A673 (cell line): ENCODE measurements around the gene CARM1. TPM values are rescaled to one million over a fixed set of nuclear protein-coding genes. Genes with fewer than 3 reads are reported as not detected.

Source experiments
- BruUV-seq: library from RNA; stranded (reverse); fragments of 400-500 nt; replicated peaks from 2 replicates; lab custom pipeline; 2021; lab: Mats Ljungman, UMichigan
- CTCF ChIA-PET: fragments of 300-600 bp; sonication (Branson Sonifier 250); formaldehyde crosslinking; loops from one replicate; lab custom pipeline; 2022; ENCODE audit warnings: antibody characterized with exemption; lab: Charles Lee
- POLR2A ChIA-PET: fragments of 300-600 bp; sonication (Branson Sonifier 250); formaldehyde crosslinking; loops from one replicate; lab custom pipeline; 2022; ENCODE audit warnings: antibody characterized with exemption; ENCODE audit not compliant: low non-redundant PET; lab: Charles Lee
- DNase-seq: peaks from one replicate; pipeline ENCODE4 v3.0.0-alpha.2; 2015; ENCODE audit warnings: low spot score
- H3K27ac ChIP-seq: fragments of 200-600 bp; sonication (generic); 2 replicates; pipeline ENCODE4 v1.5.1; 2016; ENCODE audit warnings: mixed run types, low read depth, mild to moderate bottlenecking, mixed read lengths, antibody characterized with exemption, low read length; ENCODE audit not compliant: poor library complexity, severe bottlenecking
- H3K27me3 ChIP-seq: fragments of 200-600 bp; sonication (generic); replicated peaks from 2 replicates; pipeline ENCODE4 v1.6.1; 2017; ENCODE audit warnings: mixed run types, low read depth, mild to moderate bottlenecking, mixed read lengths, antibody characterized with exemption, low read length; ENCODE audit not compliant: insufficient read depth, poor library complexity
- H3K36me3 ChIP-seq: fragments of 200-600 bp; sonication (generic); 2 replicates; pipeline ENCODE4 v1.6.1; 2016; ENCODE audit warnings: mixed run types, mild to moderate bottlenecking, mixed read lengths, antibody characterized with exemption, low read length; ENCODE audit not compliant: insufficient read depth, poor library complexity, severe bottlenecking
- H3K4me1 ChIP-seq: fragments of 200-600 bp; sonication (generic); 2 replicates; pipeline ENCODE4 v1.6.1; 2017; ENCODE audit warnings: mixed run types, mild to moderate bottlenecking, mixed read lengths, antibody characterized with exemption, low read length; ENCODE audit not compliant: insufficient read depth, poor library complexity, severe bottlenecking
- H3K4me3 ChIP-seq: fragments of 200-600 bp; sonication (generic); 2 replicates; pipeline ENCODE4 v1.5.1; 2016; ENCODE audit warnings: low read depth, mixed run types, mild to moderate bottlenecking, mixed read lengths, low read length; ENCODE audit not compliant: poor library complexity, severe bottlenecking
- H3K9me3 ChIP-seq: fragments of 200-600 bp; sonication (generic); 2 replicates; pipeline ENCODE4 v1.6.1; 2016; ENCODE audit warnings: mixed run types, low read depth, mild to moderate bottlenecking, mixed read lengths, antibody characterized with exemption, low read length; ENCODE audit not compliant: poor library complexity, severe bottlenecking
- EZH2 ChIP-seq: fragments of 200-600 bp; sonication (generic); IDR thresholded peaks from 2 replicates; pipeline ENCODE4 v1.6.1; 2017; ENCODE audit warnings: borderline replicate concordance, low read depth, mild to moderate bottlenecking, mixed read lengths, antibody characterized with exemption, low read length; ENCODE audit not compliant: poor library complexity, severe bottlenecking
- intact Hi-C: fragments of 100-400 bp; cut with micrococcal nuclease; formaldehyde crosslinking; loops from one replicate; pipeline ENCODE4 v1.10.0; 2022; ENCODE audit not compliant: unreplicated experiment
- total RNA-seq: library from RNA; stranded (reverse); gene quantifications from 2 replicates; pipeline ENCODE4 v1.2.3, GENCODE V29; 2021
- TF ChIP-seq, protein P1 (sequence below): fragments of 300-800, 200-600 bp; sonication (generic); conservative IDR thresholded peaks from 2 replicates; pipeline ENCODE4 v1.5.1; 2017; ENCODE audit warnings: low read depth, mild to moderate bottlenecking, antibody characterized with exemption, low read length, moderate library complexity, mixed read lengths

Gene CARM1
- total RNA-seq, 1 experiment from 2014 or later = 78.7 TPM

DNA sequence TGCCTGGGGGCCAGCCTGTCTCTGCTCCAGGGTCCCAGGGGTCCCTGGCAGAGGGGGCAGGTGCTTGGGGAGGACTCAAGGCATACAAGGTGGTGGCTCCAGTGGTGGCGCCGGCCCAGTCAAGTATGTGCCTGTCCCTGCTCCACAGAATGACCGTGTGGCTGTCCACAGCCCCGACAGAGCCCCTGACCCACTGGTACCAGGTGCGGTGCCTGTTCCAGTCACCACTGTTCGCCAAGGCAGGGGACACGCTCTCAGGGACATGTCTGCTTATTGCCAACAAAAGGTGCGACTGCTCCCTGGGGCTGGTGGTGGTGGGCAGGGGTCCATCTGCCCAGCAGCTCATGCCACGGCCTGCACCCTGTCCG is 48.9 kb downstream of the CARM1 start:
- peaks cover 44% of the 10 kb centered on the region for H3K36me3 ChIP-seq
- POLR2A ChIA-PET = no interaction called here
- no peak overlapping the region for H3K4me3 ChIP-seq
- H3K27ac ChIP-seq = no peak overlapping the region
- no peak for TF ChIP-seq EZH2
- TF ChIP-seq, protein P1, sequence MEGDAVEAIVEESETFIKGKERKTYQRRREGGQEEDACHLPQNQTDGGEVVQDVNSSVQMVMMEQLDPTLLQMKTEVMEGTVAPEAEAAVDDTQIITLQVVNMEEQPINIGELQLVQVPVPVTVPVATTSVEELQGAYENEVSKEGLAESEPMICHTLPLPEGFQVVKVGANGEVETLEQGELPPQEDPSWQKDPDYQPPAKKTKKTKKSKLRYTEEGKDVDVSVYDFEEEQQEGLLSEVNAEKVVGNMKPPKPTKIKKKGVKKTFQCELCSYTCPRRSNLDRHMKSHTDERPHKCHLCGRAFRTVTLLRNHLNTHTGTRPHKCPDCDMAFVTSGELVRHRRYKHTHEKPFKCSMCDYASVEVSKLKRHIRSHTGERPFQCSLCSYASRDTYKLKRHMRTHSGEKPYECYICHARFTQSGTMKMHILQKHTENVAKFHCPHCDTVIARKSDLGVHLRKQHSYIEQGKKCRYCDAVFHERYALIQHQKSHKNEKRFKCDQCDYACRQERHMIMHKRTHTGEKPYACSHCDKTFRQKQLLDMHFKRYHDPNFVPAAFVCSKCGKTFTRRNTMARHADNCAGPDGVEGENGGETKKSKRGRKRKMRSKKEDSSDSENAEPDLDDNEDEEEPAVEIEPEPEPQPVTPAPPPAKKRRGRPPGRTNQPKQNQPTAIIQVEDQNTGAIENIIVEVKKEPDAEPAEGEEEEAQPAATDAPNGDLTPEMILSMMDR = no peak
- CTCF ChIA-PET = no interaction called here
- BruUV-seq = no TSS peak
- no peak for DNase-seq
- intact Hi-C loops = no loop called here
- no peaks in the 10 kb centered on the region for H3K9me3 ChIP-seq
- no peaks in the 10 kb centered on the region for H3K4me1 ChIP-seq
- no peaks in the 10 kb centered on the region for H3K27me3 ChIP-seq

DNA sequence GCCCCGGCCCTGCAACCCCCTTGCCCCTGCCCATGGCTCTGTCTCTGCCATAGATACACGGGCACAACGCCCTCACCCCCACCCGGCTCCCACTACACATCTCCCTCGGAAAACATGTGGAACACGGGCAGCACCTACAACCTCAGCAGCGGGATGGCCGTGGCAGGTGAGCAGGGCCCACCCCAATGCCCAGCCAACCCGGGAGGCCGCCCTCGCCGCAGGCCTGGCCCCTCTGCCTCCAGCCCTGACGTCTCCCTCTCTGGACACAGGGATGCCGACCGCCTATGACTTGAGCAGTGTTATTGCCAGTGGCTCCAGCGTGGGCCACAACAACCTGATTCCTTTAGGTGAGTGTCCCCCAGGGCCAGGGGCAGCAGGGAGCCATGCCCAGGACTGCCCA is 49.4 kb downstream of the CARM1 start:
- no peak overlapping the region for H3K27ac ChIP-seq
- peaks cover 44% of the 10 kb centered on the region for H3K36me3 ChIP-seq
- ChIA-PET CTCF (no interaction called here), POLR2A (no interaction called here)
- TF ChIP-seq, protein P1 = no peak
- TF ChIP-seq EZH2 = no peak
- intact Hi-C loops = no loop called here
- H3K4me1 ChIP-seq = no peaks in the 10 kb centered on the region
- DNase-seq = no peak
- H3K4me3 ChIP-seq = no peak overlapping the region
- no peaks in the 10 kb centered on the region for H3K9me3 ChIP-seq
- H3K27me3 ChIP-seq = no peaks in the 10 kb centered on the region
- BruUV-seq = no TSS peak

DNA sequence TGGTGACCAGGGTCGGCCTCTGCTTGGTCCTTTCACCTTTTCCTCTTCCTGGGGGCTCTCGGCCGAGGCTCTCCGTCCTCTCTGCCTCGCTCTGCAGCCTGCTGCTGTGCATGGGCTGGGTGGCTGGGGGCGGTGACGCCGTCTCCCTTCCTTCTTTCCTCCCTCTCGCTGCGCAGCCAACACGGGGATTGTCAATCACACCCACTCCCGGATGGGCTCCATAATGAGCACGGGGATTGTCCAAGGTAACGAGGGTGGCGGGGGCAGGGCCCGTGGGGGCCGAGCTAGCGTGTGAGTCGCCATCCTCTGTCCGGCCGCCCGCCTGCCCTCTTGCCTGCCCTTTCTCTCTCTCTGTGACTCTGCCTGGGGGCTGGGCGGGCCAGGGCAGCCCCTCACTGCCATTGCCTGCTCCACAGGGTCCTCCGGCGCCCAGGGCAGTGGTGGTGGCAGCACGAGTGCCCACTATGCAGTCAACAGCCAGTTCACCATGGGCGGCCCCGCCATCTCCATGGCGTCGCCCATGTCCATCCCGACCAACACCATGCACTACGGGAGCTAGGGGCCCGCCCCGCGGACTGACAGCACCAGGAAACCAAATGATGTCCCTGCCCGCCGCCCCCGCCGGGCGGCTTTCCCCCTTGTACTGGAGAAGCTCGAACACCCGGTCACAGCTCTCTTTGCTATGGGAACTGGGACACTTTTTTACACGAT is 50.0 kb downstream of the CARM1 start:
- intact Hi-C loops = no loop called here

More for the DNA sequence above, 50.0 kb downstream of the CARM1 start:
- Histone ChIP-seq H3K36me3 (peaks cover 41% of the 10 kb centered on the region), H3K27ac (no peak overlapping the region), H3K9me3 (no peaks in the 10 kb centered on the region), H3K27me3 (no peaks in the 10 kb centered on the region), H3K4me1 (no peaks in the 10 kb centered on the region), H3K4me3 (no peak overlapping the region)
- ChIA-PET POLR2A (no interaction called here), CTCF (no interaction called here)
- no peak for DNase-seq
- BruUV-seq = no TSS peak
- TF ChIP-seq EZH2 = no peak
- TF ChIP-seq, protein P1 = no peak
